Ishikawa (cell line): ENCODE measurements around the gene ZIC5.
A peak's percentile ranks its signal among the peaks of the same experiment; 100 is the strongest.

Source experiments
- CEBPB ChIP-seq: IDR thresholded peaks from 2 replicates; pipeline ENCODE4 v1.6.1; 2012
- CREB1 ChIP-seq: IDR thresholded peaks from 2 replicates; pipeline ENCODE4 v1.6.1; 2012; ENCODE audit warnings: low read depth
- NFIC ChIP-seq: IDR thresholded peaks from 2 replicates; pipeline ENCODE4 v1.6.1; 2012
- RAD21 ChIP-seq: IDR thresholded peaks from 2 replicates; pipeline ENCODE4 v1.6.1; 2012; ENCODE audit warnings: low read depth
- TF ChIP-seq, protein P1 (sequence below): IDR thresholded peaks from 2 replicates; pipeline ENCODE4 v1.6.1; 2012; ENCODE audit warnings: low read depth, mild to moderate bottlenecking

GRCh38 chr13:99948907-99949678 is 22.5 kb downstream of the ZIC5 start:
- TF ChIP-seq RAD21 (no peak), CEBPB (no peak), CREB1 (no peak), NFIC (0 out of 2 replicates have a peak, but pooled peaks have one; percentile 30)
- TF ChIP-seq, protein P1, sequence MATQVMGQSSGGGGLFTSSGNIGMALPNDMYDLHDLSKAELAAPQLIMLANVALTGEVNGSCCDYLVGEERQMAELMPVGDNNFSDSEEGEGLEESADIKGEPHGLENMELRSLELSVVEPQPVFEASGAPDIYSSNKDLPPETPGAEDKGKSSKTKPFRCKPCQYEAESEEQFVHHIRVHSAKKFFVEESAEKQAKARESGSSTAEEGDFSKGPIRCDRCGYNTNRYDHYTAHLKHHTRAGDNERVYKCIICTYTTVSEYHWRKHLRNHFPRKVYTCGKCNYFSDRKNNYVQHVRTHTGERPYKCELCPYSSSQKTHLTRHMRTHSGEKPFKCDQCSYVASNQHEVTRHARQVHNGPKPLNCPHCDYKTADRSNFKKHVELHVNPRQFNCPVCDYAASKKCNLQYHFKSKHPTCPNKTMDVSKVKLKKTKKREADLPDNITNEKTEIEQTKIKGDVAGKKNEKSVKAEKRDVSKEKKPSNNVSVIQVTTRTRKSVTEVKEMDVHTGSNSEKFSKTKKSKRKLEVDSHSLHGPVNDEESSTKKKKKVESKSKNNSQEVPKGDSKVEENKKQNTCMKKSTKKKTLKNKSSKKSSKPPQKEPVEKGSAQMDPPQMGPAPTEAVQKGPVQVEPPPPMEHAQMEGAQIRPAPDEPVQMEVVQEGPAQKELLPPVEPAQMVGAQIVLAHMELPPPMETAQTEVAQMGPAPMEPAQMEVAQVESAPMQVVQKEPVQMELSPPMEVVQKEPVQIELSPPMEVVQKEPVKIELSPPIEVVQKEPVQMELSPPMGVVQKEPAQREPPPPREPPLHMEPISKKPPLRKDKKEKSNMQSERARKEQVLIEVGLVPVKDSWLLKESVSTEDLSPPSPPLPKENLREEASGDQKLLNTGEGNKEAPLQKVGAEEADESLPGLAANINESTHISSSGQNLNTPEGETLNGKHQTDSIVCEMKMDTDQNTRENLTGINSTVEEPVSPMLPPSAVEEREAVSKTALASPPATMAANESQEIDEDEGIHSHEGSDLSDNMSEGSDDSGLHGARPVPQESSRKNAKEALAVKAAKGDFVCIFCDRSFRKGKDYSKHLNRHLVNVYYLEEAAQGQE, result no peak
